Activated naive CD4-positive, alpha-beta T cell treated with Interleukin-2 at 50 U/mL for 16 hours (primary cell): Measurements from ENCODE around the gene MSN.
A peak's percentile ranks its signal among the peaks of the same experiment; 100 is the strongest.
"Not testable (repeated sequence)": the region's sequence is repeated elsewhere in the genome, so short reads cannot be mapped to it uniquely, and the experiment has no call there.

Experiments
- DNase-seq: peaks from one replicate; pipeline ENCODE4 v3.0.0-alpha.2; 2020

MSN gene

GRCh38 chrX:65667503-65668376 is at the start of gene MSN:
TSS of gene MSN (plus strand) at chrX:65667654. CDS start at chrX:65667842, 188 bp downstream.
- peak; percentile 83 for DNase-seq

GRCh38 chrX:65620096-65620705 is 47.3 kb upstream of the MSN start:
- DNase-seq, result not testable (repeated sequence)

GRCh38 chrX:65630771-65631170 is 36.7 kb upstream of the MSN start:
- DNase-seq, result no peak

- no peak for DNase-seq
These were observed 33.6 kb upstream of the MSN start for GRCh38 chrX:65633826-65634225.

GRCh38 chrX:65634732-65635131 is 32.7 kb upstream of the MSN start:
- DNase-seq, result no peak

- DNase-seq, result no peak
These were observed 32.1 kb upstream of the MSN start for GRCh38 chrX:65635378-65635777.

GRCh38 chrX:65635822-65636221 is 31.6 kb upstream of the MSN start:
- DNase-seq, result no peak

- DNase-seq, result not testable (repeated sequence)
These were observed 31.2 kb upstream of the MSN start for GRCh38 chrX:65636261-65636660.

- no peak for DNase-seq
These were observed 30.1 kb upstream of the MSN start for GRCh38 chrX:65637335-65637734.

GRCh38 chrX:65642914-65643491 is 24.5 kb upstream of the MSN start:
- no peak for DNase-seq

- no peak for DNase-seq
These were observed 23.9 kb upstream of the MSN start for GRCh38 chrX:65643531-65644052.

- no peak for DNase-seq
These were observed 22.7 kb upstream of the MSN start for GRCh38 chrX:65644621-65645289.

GRCh38 chrX:65647801-65648200 is 19.7 kb upstream of the MSN start:
- no peak for DNase-seq

GRCh38 chrX:65652098-65652497 is 15.4 kb upstream of the MSN start:
- no peak for DNase-seq

- not testable (repeated sequence) for DNase-seq
These were observed 10.4 kb upstream of the MSN start for GRCh38 chrX:65657009-65657441.

GRCh38 chrX:65657659-65658058 is 9.8 kb upstream of the MSN start:
- DNase-seq, result no peak

- DNase-seq, result no peak
These were observed 9.2 kb upstream of the MSN start for GRCh38 chrX:65658229-65658628.

GRCh38 chrX:65667157-65667502 is 324 bp upstream of the MSN start:
- no peak for DNase-seq

GRCh38 chrX:65668377-65669310 is 1.2 kb downstream of the MSN start:
- peak; percentile 70 for DNase-seq

- DNase-seq, result no peak
These were observed 3.8 kb downstream of the MSN start for GRCh38 chrX:65671286-65671685.

GRCh38 chrX:65671966-65672365 is 4.5 kb downstream of the MSN start:
- no peak for DNase-seq

GRCh38 chrX:65673857-65674203 is 6.4 kb downstream of the MSN start:
- DNase-seq, result no peak
